ENCODE results near the gene MCM9. TPM values are rescaled to one million over a fixed set of nuclear protein-coding genes. Genes with fewer than 3 reads are reported as not detected.
"Not testable (repeated sequence)": the region's sequence is repeated elsewhere in the genome, so short reads cannot be mapped to it uniquely, and the experiment has no call there.

MCM9 gene
- total RNA-seq, 1 donor from 2014 or later = 11.9 TPM

DNA sequence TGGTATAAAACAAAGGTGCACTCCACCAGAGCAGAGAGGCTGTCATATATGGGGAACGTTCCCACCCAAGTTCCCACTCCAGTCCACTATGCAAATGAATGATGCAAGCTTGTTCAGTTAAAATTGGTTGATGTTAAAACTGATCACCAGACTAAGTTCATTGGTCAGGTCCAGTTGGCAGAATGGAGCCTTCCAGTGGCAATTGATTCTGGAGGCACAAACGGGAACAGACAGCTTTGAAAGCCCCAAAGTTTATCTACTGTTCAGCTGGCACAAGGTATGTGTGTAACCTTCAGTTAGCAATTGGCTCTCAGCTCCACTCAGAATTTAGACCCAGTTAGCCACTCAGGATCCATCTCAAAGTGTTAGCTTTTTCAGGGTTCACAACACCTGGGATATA is 164.1 kb downstream of the MCM9 start:
- DNase-seq (ENCODE audit: low read depth, low spot score) = no peak

- no peak for DNase-seq (ENCODE audit: low read depth, low spot score)
Observed at GRCh38 chr6:118770112-118770788, 164.7 kb downstream of the MCM9 start.

DNA sequence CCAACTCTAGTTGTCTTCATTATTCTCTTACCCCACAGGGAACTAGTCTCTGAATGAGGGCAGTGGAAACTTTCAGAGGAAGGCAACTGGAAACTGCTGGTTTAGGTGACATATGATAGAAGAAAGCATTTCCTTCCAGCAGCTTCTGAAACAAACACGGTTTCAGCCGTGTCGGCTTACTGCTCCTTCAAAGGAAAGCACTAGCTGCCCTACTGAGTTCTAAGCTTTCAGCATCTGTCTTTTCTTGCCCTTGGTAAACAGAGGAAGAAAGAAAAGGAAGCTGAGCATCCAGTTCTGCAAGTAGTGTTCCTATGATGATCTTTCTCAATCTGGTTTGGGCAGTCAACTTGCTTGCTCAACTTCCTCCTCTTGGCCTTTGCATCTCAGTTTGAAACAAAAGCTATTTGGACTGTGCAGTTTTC is 166.0 kb downstream of the MCM9 start:
- no peak for DNase-seq (ENCODE audit: low read depth, low spot score)

DNA sequence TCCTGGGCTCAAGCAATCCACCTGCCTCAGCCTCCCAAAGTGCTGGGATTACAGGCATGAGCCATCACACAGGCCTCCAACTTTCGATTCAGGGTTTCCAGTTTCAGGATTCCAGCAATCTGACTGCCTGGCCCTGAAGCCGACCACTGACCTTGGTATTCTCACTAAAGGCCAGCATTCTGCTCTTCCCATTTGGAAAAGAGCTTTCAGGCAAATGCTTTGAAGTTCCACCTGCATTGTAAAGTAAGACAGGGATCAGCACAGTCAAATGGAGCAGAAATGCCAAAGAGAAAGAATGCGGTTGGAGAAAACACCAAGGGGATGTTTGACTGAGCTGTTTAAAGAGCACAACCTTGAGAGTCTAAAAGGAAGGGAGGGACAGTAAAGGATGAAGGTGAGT is 166.5 kb downstream of the MCM9 start:
- no peak for DNase-seq (ENCODE audit: low read depth, low spot score)

DNA sequence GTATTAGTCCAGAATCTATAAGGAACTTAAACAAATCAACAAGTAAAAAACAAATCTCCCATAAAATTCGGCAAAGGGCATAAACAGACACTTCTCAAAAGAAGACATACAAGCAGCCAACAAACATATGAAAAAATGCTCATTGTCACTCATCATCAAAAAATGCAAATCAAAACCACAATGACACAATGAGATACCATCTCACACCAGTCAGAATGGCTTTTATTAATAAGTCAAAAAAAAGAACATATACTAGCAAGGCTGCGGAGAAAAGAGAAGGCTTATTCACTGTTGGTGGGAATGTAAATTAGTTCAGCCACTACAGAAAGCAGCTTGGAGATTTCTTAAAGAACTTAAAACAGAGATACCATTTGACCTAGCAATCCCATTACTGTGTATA is 169.6 kb downstream of the MCM9 start:
- DNase-seq (ENCODE audit: low read depth, low spot score) = not testable (repeated sequence)

DNA sequence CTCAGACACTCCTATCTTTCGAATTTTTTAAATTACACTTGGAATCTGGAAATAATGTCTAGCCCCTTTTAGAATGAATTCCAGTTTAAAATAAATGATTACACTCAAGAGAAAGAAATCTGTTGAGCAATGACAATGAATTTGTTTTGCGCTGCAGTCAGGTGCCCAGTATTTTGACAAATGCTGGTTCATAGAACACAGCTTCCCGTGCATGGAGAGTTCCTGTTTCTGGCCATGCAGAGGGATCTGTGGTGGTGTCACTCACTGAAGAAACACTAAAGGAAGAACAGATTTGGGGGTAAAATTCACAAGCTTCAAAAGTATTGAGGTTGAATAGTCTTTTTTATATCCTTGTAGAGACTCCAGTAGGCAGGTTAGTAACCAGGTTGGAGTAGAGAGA is 170.2 kb downstream of the MCM9 start:
- DNase-seq (ENCODE audit: low read depth, low spot score) = no peak

Other genes with a start within 250 kb of the MCM9 start
- gene ASF1A, start 41.0 kb downstream of the MCM9 start, total RNA-seq = 23.4 and 24.0 TPM in 2 replicates
- 0.26 and 0.71 TPM in 2 replicates for gene FAM184A, start 143.5 kb upstream of the MCM9 start, total RNA-seq